HepG2 (cell line): ENCODE results near the gene CD3D. TPM values are rescaled to one million over a fixed set of nuclear protein-coding genes. Genes with fewer than 3 reads are reported as not detected.

Source experiments
- PCBP2 ChIP-seq: fragments of 200-400 bp; formaldehyde crosslinking; optimal IDR thresholded peaks from 2 replicates; pipeline ENCODE3; 2018; ENCODE audit warnings: low read length, low read depth; ENCODE audit not compliant: poor library complexity, severe bottlenecking
- RAD21 ChIP-seq: fragments of 450-650 bp; formaldehyde crosslinking; IDR thresholded peaks from 2 replicates; pipeline ENCODE4 v1.5.0; 2020; ENCODE audit warnings: mild to moderate bottlenecking
- TEAD2 ChIP-seq: sonication (generic); formaldehyde crosslinking; IDR thresholded peaks from 2 replicates; pipeline ENCODE4 v1.9.0; 2021; ENCODE audit warnings: missing genetic modification reagents
- ZMYM3 ChIP-seq: sonication (generic); formaldehyde crosslinking; IDR thresholded peaks from 2 replicates; pipeline ENCODE4 v1.5.1; 2020; ENCODE audit warnings: mild to moderate bottlenecking, missing genetic modification reagents
- ZNF121 ChIP-seq: sonication (generic); formaldehyde crosslinking; IDR thresholded peaks from 2 replicates; pipeline ENCODE4 v1.5.0; 2020; ENCODE audit warnings: mild to moderate bottlenecking, missing genetic modification reagents
- ZNF17 ChIP-seq: sonication (generic); formaldehyde crosslinking; IDR thresholded peaks from 2 replicates; pipeline ENCODE4 v1.5.0; 2020; ENCODE audit warnings: mild to moderate bottlenecking, missing genetic modification reagents
- ZNF766 ChIP-seq: sonication (generic); formaldehyde crosslinking; IDR thresholded peaks from 2 replicates; pipeline ENCODE4 v1.5.0; 2020; ENCODE audit warnings: missing genetic modification reagents, borderline replicate concordance
- polyA plus RNA-seq, 8 experiments: library from polyadenylated mRNA; depleted of rRNA in 3 of 8; stranded (reverse) in 7 of 8; unstranded in 1 of 8; fragments of >200 nt; fragmentation: Illumina TruSeq in 4 of 8; extraction: Trizol in 4 of 8; gene quantifications; 2 replicates each; pipeline versions ENCODE4 v1.2.1 to v1.2.3, GENCODE V29; 2011 to 2016; ENCODE audit warnings: low read depth in 4 of 8, missing spikeins in 1 of 8, mixed read lengths in 1 of 8; ENCODE audit not compliant: insufficient read depth in 1 of 8
- total RNA-seq, 5 experiments: library from RNA; depleted of rRNA; stranded (reverse); fragments of >200 nt; fragmentation: Illumina TruSeq; extraction: Trizol; gene quantifications; 2 replicates each; pipeline ENCODE4 v1.2.3, GENCODE V29; 2016; ENCODE audit warnings: low read depth in 1 of 5
- TF ChIP-seq, protein P1 (sequence below): IDR thresholded peaks from 2 replicates; pipeline ENCODE4 v1.4.0; 2020; ENCODE audit warnings: mild to moderate bottlenecking, missing genetic modification reagents
- TF ChIP-seq, protein P2 (sequence below): sonication (generic); formaldehyde crosslinking; conservative IDR thresholded peaks from 2 replicates; pipeline ENCODE4 v1.4.0; 2020; ENCODE audit warnings: mild to moderate bottlenecking, missing genetic modification reagents, moderate library complexity
- TF ChIP-seq, protein P3 (sequence below): sonication (generic); formaldehyde crosslinking; IDR thresholded peaks from 2 replicates; pipeline ENCODE4 v1.4.0; 2020; ENCODE audit warnings: missing genetic modification reagents, mild to moderate bottlenecking, borderline replicate concordance
- TF ChIP-seq, protein P4 (sequence below): sonication (generic); formaldehyde crosslinking; IDR thresholded peaks from 2 replicates; pipeline ENCODE4 v1.4.0; 2020; ENCODE audit warnings: missing genetic modification reagents, borderline replicate concordance

CD3D gene
- total and polyA plus RNA-seq, 2 of the 13 experiments (the other 11 are each of a cell fraction or from before 2014, with no cell fraction given): 0.66 to 6.6 TPM

DNA sequence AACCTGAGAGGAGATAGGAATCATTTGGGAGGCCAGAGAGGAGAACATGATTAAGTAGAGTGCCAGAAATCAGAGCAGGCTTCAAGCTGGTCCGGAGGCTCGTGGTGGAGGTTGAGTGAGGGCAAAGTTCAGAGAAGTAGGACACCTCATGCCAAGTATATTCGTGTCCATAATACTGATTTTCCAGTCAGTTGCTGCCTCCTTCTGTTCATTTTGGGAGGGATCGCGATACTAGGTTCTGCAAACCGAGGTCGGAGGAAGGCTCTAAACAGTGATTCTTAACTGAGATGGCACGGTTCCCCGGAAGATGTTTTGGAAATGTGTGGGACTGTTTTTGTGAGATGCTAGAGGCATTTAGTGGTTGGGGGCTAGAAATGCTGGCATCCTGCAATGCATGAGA lies 51.6 kb downstream of the CD3D start (continued):
- TF ChIP-seq, protein P1, sequence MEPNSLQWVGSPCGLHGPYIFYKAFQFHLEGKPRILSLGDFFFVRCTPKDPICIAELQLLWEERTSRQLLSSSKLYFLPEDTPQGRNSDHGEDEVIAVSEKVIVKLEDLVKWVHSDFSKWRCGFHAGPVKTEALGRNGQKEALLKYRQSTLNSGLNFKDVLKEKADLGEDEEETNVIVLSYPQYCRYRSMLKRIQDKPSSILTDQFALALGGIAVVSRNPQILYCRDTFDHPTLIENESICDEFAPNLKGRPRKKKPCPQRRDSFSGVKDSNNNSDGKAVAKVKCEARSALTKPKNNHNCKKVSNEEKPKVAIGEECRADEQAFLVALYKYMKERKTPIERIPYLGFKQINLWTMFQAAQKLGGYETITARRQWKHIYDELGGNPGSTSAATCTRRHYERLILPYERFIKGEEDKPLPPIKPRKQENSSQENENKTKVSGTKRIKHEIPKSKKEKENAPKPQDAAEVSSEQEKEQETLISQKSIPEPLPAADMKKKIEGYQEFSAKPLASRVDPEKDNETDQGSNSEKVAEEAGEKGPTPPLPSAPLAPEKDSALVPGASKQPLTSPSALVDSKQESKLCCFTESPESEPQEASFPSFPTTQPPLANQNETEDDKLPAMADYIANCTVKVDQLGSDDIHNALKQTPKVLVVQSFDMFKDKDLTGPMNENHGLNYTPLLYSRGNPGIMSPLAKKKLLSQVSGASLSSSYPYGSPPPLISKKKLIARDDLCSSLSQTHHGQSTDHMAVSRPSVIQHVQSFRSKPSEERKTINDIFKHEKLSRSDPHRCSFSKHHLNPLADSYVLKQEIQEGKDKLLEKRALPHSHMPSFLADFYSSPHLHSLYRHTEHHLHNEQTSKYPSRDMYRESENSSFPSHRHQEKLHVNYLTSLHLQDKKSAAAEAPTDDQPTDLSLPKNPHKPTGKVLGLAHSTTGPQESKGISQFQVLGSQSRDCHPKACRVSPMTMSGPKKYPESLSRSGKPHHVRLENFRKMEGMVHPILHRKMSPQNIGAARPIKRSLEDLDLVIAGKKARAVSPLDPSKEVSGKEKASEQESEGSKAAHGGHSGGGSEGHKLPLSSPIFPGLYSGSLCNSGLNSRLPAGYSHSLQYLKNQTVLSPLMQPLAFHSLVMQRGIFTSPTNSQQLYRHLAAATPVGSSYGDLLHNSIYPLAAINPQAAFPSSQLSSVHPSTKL (CRISPR knock-in tag): peak; percentile 69
- TF ChIP-seq, protein P2, sequence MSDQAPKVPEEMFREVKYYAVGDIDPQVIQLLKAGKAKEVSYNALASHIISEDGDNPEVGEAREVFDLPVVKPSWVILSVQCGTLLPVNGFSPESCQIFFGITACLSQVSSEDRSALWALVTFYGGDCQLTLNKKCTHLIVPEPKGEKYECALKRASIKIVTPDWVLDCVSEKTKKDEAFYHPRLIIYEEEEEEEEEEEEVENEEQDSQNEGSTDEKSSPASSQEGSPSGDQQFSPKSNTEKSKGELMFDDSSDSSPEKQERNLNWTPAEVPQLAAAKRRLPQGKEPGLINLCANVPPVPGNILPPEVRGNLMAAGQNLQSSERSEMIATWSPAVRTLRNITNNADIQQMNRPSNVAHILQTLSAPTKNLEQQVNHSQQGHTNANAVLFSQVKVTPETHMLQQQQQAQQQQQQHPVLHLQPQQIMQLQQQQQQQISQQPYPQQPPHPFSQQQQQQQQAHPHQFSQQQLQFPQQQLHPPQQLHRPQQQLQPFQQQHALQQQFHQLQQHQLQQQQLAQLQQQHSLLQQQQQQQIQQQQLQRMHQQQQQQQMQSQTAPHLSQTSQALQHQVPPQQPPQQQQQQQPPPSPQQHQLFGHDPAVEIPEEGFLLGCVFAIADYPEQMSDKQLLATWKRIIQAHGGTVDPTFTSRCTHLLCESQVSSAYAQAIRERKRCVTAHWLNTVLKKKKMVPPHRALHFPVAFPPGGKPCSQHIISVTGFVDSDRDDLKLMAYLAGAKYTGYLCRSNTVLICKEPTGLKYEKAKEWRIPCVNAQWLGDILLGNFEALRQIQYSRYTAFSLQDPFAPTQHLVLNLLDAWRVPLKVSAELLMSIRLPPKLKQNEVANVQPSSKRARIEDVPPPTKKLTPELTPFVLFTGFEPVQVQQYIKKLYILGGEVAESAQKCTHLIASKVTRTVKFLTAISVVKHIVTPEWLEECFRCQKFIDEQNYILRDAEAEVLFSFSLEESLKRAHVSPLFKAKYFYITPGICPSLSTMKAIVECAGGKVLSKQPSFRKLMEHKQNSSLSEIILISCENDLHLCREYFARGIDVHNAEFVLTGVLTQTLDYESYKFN (CRISPR knock-in tag): 0 out of 2 replicates have a peak, but pooled peaks have one; percentile 34
- TF ChIP-seq ZNF121 (CRISPR knock-in tag) (no peak), ZNF17 (CRISPR knock-in tag) (no peak), PCBP2 (no peak), ZMYM3 (0 out of 2 replicates have a peak, but pooled peaks have one; percentile 49), TEAD2 (CRISPR knock-in tag) (no peak), ZNF766 (CRISPR knock-in tag) (no peak), RAD21 (CRISPR knock-in tag) (peak; percentile 89)
- TF ChIP-seq, protein P3, sequence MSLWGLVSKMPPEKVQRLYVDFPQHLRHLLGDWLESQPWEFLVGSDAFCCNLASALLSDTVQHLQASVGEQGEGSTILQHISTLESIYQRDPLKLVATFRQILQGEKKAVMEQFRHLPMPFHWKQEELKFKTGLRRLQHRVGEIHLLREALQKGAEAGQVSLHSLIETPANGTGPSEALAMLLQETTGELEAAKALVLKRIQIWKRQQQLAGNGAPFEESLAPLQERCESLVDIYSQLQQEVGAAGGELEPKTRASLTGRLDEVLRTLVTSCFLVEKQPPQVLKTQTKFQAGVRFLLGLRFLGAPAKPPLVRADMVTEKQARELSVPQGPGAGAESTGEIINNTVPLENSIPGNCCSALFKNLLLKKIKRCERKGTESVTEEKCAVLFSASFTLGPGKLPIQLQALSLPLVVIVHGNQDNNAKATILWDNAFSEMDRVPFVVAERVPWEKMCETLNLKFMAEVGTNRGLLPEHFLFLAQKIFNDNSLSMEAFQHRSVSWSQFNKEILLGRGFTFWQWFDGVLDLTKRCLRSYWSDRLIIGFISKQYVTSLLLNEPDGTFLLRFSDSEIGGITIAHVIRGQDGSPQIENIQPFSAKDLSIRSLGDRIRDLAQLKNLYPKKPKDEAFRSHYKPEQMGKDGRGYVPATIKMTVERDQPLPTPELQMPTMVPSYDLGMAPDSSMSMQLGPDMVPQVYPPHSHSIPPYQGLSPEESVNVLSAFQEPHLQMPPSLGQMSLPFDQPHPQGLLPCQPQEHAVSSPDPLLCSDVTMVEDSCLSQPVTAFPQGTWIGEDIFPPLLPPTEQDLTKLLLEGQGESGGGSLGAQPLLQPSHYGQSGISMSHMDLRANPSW (CRISPR knock-in tag): 0 out of 2 replicates have a peak, but pooled peaks have one; percentile 69
- TF ChIP-seq, protein P4, sequence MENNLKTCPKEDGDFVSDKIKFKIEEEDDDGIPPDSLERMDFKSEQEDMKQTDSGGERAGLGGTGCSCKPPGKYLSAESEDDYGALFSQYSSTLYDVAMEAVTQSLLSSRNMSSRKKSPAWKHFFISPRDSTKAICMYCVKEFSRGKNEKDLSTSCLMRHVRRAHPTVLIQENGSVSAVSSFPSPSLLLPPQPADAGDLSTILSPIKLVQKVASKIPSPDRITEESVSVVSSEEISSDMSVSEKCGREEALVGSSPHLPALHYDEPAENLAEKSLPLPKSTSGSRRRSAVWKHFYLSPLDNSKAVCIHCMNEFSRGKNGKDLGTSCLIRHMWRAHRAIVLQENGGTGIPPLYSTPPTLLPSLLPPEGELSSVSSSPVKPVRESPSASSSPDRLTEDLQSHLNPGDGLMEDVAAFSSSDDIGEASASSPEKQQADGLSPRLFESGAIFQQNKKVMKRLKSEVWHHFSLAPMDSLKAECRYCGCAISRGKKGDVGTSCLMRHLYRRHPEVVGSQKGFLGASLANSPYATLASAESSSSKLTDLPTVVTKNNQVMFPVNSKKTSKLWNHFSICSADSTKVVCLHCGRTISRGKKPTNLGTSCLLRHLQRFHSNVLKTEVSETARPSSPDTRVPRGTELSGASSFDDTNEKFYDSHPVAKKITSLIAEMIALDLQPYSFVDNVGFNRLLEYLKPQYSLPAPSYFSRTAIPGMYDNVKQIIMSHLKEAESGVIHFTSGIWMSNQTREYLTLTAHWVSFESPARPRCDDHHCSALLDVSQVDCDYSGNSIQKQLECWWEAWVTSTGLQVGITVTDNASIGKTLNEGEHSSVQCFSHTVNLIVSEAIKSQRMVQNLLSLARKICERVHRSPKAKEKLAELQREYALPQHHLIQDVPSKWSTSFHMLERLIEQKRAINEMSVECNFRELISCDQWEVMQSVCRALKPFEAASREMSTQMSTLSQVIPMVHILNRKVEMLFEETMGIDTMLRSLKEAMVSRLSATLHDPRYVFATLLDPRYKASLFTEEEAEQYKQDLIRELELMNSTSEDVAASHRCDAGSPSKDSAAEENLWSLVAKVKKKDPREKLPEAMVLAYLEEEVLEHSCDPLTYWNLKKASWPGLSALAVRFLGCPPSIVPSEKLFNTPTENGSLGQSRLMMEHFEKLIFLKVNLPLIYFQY: no peak
